IMR-90 (cell line): ENCODE results near the gene CALML4. TPM values are rescaled to one million over a fixed set of nuclear protein-coding genes. Genes with fewer than 3 reads are reported as not detected.

ENCODE experiments used
- ATAC-seq: fragments of 200-7000 bp; cut with Tn5 transposase; 2 replicates; pipeline ENCODE4 v1.9.1; 2020; ENCODE audit warnings: low read depth, mild to moderate bottlenecking, moderate library complexity
- BruUV-seq: library from RNA; stranded (reverse); fragments of 400-500 nt; replicated peaks from 2 replicates; lab custom pipeline; 2021; lab: Mats Ljungman, UMichigan
- CTCF ChIA-PET: fragments of 300-600 bp; formaldehyde crosslinking; extraction: SDS; loops from one replicate; lab custom pipeline; 2021; ENCODE audit warnings: antibody characterized with exemption; lab: Yijun Ruan, JAX
- POLR2A ChIA-PET: fragments of 300-600 bp; sonication (Branson Sonifier 250); formaldehyde crosslinking; loops from one replicate; lab custom pipeline; 2022; ENCODE audit warnings: antibody characterized with exemption; ENCODE audit not compliant: unreplicated experiment; lab: Charles Lee
- DNase-seq: peaks from one replicate; pipeline ENCODE4 v3.0.0; 2013
- H2AFZ ChIP-seq: replicated peaks from 2 replicates; pipeline ENCODE3; 2013; ENCODE audit warnings: low read length, mild to moderate bottlenecking; ENCODE audit not compliant: poor library complexity
- H2AK5ac ChIP-seq: 2 replicates; pipeline ENCODE4 v1.6.1; 2013; ENCODE audit warnings: low read depth, low read length, inconsistent platforms
- H2AK9ac ChIP-seq: replicated peaks from 2 replicates; pipeline ENCODE3; 2013; ENCODE audit warnings: mild to moderate bottlenecking, low read depth, low read length, moderate library complexity; ENCODE audit not compliant: poor library complexity
- H2BK120ac ChIP-seq: 2 replicates; pipeline ENCODE4 v1.6.1; 2013; ENCODE audit warnings: low read depth, low read length, inconsistent platforms
- H2BK15ac ChIP-seq: 3 replicates; pipeline ENCODE4 v1.6.1; 2013; ENCODE audit warnings: low read depth, low read length, inconsistent platforms
- H2BK20ac ChIP-seq: 2 replicates; pipeline ENCODE4 v1.6.1; 2013; ENCODE audit warnings: low read depth, mild to moderate bottlenecking, inconsistent platforms, low read length, moderate library complexity
- H2BK5ac ChIP-seq: 2 replicates; pipeline ENCODE4 v1.6.1; 2013; ENCODE audit warnings: mild to moderate bottlenecking, low read depth, low read length, inconsistent platforms; ENCODE audit not compliant: poor library complexity, severe bottlenecking
- H3K14ac ChIP-seq: replicated peaks from 2 replicates; pipeline ENCODE4 v1.6.1; 2013; ENCODE audit warnings: low read depth, low read length, inconsistent platforms
- H3K18ac ChIP-seq: 2 replicates; pipeline ENCODE4 v1.6.1; 2013; ENCODE audit warnings: low read depth, low read length, control low read depth
- H3K23ac ChIP-seq: 2 replicates; pipeline ENCODE4 v1.6.1; 2013; ENCODE audit warnings: low read depth, low read length, inconsistent platforms
- H3K27ac ChIP-seq: 2 replicates; pipeline ENCODE4 v1.5.1; 2013; ENCODE audit warnings: mild to moderate bottlenecking, control low read depth, low read length; ENCODE audit not compliant: insufficient read depth
- H3K27me3 ChIP-seq: 2 replicates; pipeline ENCODE4 v1.6.1; 2013; ENCODE audit warnings: low read length; ENCODE audit not compliant: control insufficient read depth, insufficient read depth
- H3K36me3 ChIP-seq: 2 replicates; pipeline ENCODE4 v1.6.1; 2013; ENCODE audit warnings: low read length, mixed read lengths; ENCODE audit not compliant: control insufficient read depth, insufficient read depth
- H3K4ac ChIP-seq: 2 replicates; pipeline ENCODE4 v1.6.1; 2013; ENCODE audit warnings: low read depth, low read length, inconsistent platforms
- H3K4me1 ChIP-seq: 2 replicates; pipeline ENCODE4 v1.6.1; 2013; ENCODE audit warnings: low read length, mixed read lengths; ENCODE audit not compliant: control insufficient read depth, insufficient read depth
- H3K4me2 ChIP-seq: 2 replicates; pipeline ENCODE4 v1.6.1; 2013; ENCODE audit warnings: low read depth, mild to moderate bottlenecking, control low read depth, low read length, moderate library complexity
- H3K4me3 ChIP-seq: 2 replicates; pipeline ENCODE4 v1.5.1; 2013; ENCODE audit warnings: low read depth, mild to moderate bottlenecking, control low read depth, low read length, moderate library complexity; ENCODE audit not compliant: insufficient read depth
- H3K56ac ChIP-seq: 2 replicates; pipeline ENCODE4 v1.6.1; 2013; ENCODE audit warnings: low read length, inconsistent platforms; ENCODE audit not compliant: insufficient read depth; ENCODE audit errors: extremely low read depth
- H3K79me1 ChIP-seq, 2 experiments: 2 replicates each; pipeline ENCODE4 v1.6.1; 2013; ENCODE audit warnings: low read length in 2 of 2, inconsistent platforms in 1 of 2, low read depth in 1 of 2
- H3K9ac ChIP-seq: 2 replicates; pipeline ENCODE4 v1.6.1; 2013; ENCODE audit warnings: low read depth, low read length, control low read depth
- H3K9me1 ChIP-seq: 2 replicates; pipeline ENCODE4 v1.6.1; 2013; ENCODE audit warnings: low read length, inconsistent platforms; ENCODE audit not compliant: insufficient read depth
- H3K9me3 ChIP-seq: 2 replicates; pipeline ENCODE4 v1.6.1; 2013; ENCODE audit warnings: low read length; ENCODE audit not compliant: control insufficient read depth, insufficient read depth
- H4K20me1 ChIP-seq: 2 replicates; pipeline ENCODE4 v1.6.1; 2013; ENCODE audit warnings: low read length, inconsistent platforms; ENCODE audit not compliant: insufficient read depth
- H4K5ac ChIP-seq: 2 replicates; pipeline ENCODE4 v1.6.1; 2013; ENCODE audit warnings: mild to moderate bottlenecking, low read depth, low read length, control low read depth
- H4K8ac ChIP-seq, 2 experiments: 2 replicates each; pipeline ENCODE4 v1.6.1; 2013; ENCODE audit warnings: low read depth in 2 of 2, low read length in 2 of 2, control low read depth in 1 of 2, inconsistent platforms in 1 of 2
- H4K91ac ChIP-seq: 2 replicates; pipeline ENCODE4 v1.6.1; 2013; ENCODE audit warnings: low read depth, low read length, inconsistent platforms; ENCODE audit not compliant: insufficient read depth
- CHD1 ChIP-seq: IDR thresholded peaks from 2 replicates; pipeline ENCODE4 v1.6.1; 2012; ENCODE audit warnings: low read depth, low read length, improper control_type of control experiment
- CTCF ChIP-seq: conservative IDR thresholded peaks from 2 replicates; pipeline ENCODE4 v1.5.1; 2012; ENCODE audit warnings: mild to moderate bottlenecking, low read depth, low read length, improper control_type of control experiment
- MAZ ChIP-seq: IDR thresholded peaks from 2 replicates; pipeline ENCODE4 v1.6.1; 2012; ENCODE audit warnings: low read depth, mild to moderate bottlenecking, low read length, improper control_type of control experiment, moderate library complexity, borderline replicate concordance
- NFE2L2 ChIP-seq: fragments of 150-350 bp; IDR thresholded peaks from 2 replicates; pipeline ENCODE4 v1.6.1; 2016; ENCODE audit warnings: low read depth, mild to moderate bottlenecking, low read length
- RCOR1 ChIP-seq: IDR thresholded peaks from 2 replicates; pipeline ENCODE4 v1.6.1; 2012; ENCODE audit warnings: mild to moderate bottlenecking, low read length, improper control_type of control experiment; ENCODE audit not compliant: insufficient replicate concordance
- RFX5 ChIP-seq: IDR thresholded peaks from 2 replicates; pipeline ENCODE4 v1.8.0; 2012; ENCODE audit warnings: low read depth, mild to moderate bottlenecking, low read length, moderate library complexity
- WGBS, 2 experiments: methylation state at CpG; one replicate each; pipeline versions ENCODE4 v1.1.5 to v1.1.7; 2013; ENCODE audit warnings: missing lambda C conversion rate in 2 of 2; ENCODE audit not compliant: insufficient read length in 1 of 2; ENCODE audit errors: extremely low coverage in 2 of 2; 5-methylcytosine and 5-hydroxymethylcytosine counted together
- dilution Hi-C: fragments of 300-500 bp; cut with HindIII; formaldehyde crosslinking; loops from one replicate; pipeline ENCODE4 v1.14.3; 2018; ENCODE audit warnings: low sequenced_read_pairs; ENCODE audit not compliant: unreplicated experiment
- in situ Hi-C: fragments of 300-500 bp; cut with MboI; formaldehyde crosslinking; loops from 3 replicates; pipeline ENCODE4 v1.14.3; 2019; ENCODE audit warnings: low sequenced_read_pairs, inconsistent platforms, mixed read lengths
- intact Hi-C: fragments of 100-400 bp; cut with micrococcal nuclease; formaldehyde crosslinking; loops from 2 replicates; pipeline ENCODE4 v1.10.0; 2022
- polyA plus RNA-seq, 3 experiments: library from polyadenylated mRNA; depleted of rRNA; stranded (reverse); fragments of >200 nt; gene quantifications; 2 replicates each; pipeline ENCODE4 v1.2.3, GENCODE V29; 2012; ENCODE audit warnings: low replicate concordance in 1 of 3
- total RNA-seq: library from RNA; depleted of rRNA; stranded (reverse); fragments of >200 nt; gene quantifications from 2 replicates; pipeline ENCODE4 v1.2.3, GENCODE V29; 2012

The CALML4 gene
- total and polyA plus RNA-seq, 2 of the 4 experiments (the other 2 are of a cell fraction) = 0.36 to 1.3 TPM

- no peak overlapping the region for H3K27ac ChIP-seq
- no peak overlapping the region for H4K91ac ChIP-seq
- no peaks in the 10 kb centered on the region for H3K36me3 ChIP-seq
- H2AK9ac ChIP-seq = no peak overlapping the region
- ATAC-seq (no peak), DNase-seq (no peak)
- no peak overlapping the region for H3K18ac ChIP-seq
- no peak overlapping the region for H2BK120ac ChIP-seq
- H4K8ac ChIP-seq = no peak overlapping the region
- intact Hi-C loops = no loop called here
- peaks cover 27% of the 10 kb centered on the region for H4K20me1 ChIP-seq
- no peak overlapping the region for H3K4me3 ChIP-seq
- no peak overlapping the region for H3K4me2 ChIP-seq
- H3K56ac ChIP-seq = no peak overlapping the region
- no peak overlapping the region for H4K5ac ChIP-seq
- H3K9ac ChIP-seq = no peak overlapping the region
- H2BK15ac ChIP-seq = no peak overlapping the region
- H2BK20ac ChIP-seq = no peak overlapping the region
- in situ Hi-C loops = no loop called here
- no peak overlapping the region for H2AFZ ChIP-seq
- H3K9me1 ChIP-seq = peaks cover 25% of the 10 kb centered on the region
- peaks cover 43 to 73% of the 10 kb centered on the region in 2 experiments for H3K79me1 ChIP-seq
- H3K23ac ChIP-seq = no peak overlapping the region
- no CpG with 5 or more reads among the region's 3 CpGs for WGBS, 2 experiments
- no TSS peak for BruUV-seq
- dilution Hi-C loops = no loop called here
- peaks cover 8% of the 10 kb centered on the region for H3K4me1 ChIP-seq
- no peak overlapping the region for H3K4ac ChIP-seq
- H3K9me3 ChIP-seq = no peaks in the 10 kb centered on the region
- CTCF ChIA-PET = interaction anchor here (0.6 kb wide), 1 partner anchor 610 kb away, joined by 3 read pairs; no protein-coding TSS in a partner anchor
- no peaks in the 10 kb centered on the region for H3K27me3 ChIP-seq
- H2AK5ac ChIP-seq = no peak overlapping the region
- no peak overlapping the region for H2BK5ac ChIP-seq
- POLR2A ChIA-PET = no interaction called here
- H3K14ac ChIP-seq = no peak overlapping the region
- TF ChIP-seq NFE2L2 (no peak), RCOR1 (no peak), CHD1 (no peak), CTCF (no peak), MAZ (no peak), RFX5 (no peak)
Observed at GRCh38 chr15:68224108-68224507, 19.0 kb upstream of the CALML4 start.
